Neural cell (in vitro differentiated cells): ENCODE measurements around the gene RGS3. TPM values are rescaled to one million over a fixed set of nuclear protein-coding genes. Genes with fewer than 3 reads are reported as not detected.

ENCODE experiments used
- H2AFZ ChIP-seq: fragments of 200-600, 300-800 bp; sonication (generic), shearing (Covaris generic); 2 replicates; pipeline ENCODE4 v1.6.0; 2014; ENCODE audit warnings: low read depth, mild to moderate bottlenecking, antibody characterized with exemption, low read length, moderate library complexity
- H3F3A ChIP-seq: fragments of 200-600 bp; shearing (Covaris generic); 2 replicates; pipeline ENCODE4 v1.6.1; 2016; ENCODE audit warnings: mild to moderate bottlenecking, moderate library complexity, mixed read lengths, antibody characterized with exemption, low read length; ENCODE audit not compliant: insufficient read depth, poor library complexity, severe bottlenecking
- H3K27ac ChIP-seq: fragments of 200-600, 300-800 bp; sonication (generic), shearing (Covaris generic); 2 replicates; pipeline ENCODE4 v1.5.1; 2014; ENCODE audit warnings: mild to moderate bottlenecking, low read length, moderate library complexity
- H3K27me3 ChIP-seq: fragments of 300-800, 200-600 bp; sonication (generic), shearing (Covaris generic); 2 replicates; pipeline ENCODE4 v1.6.0; 2014; ENCODE audit warnings: mild to moderate bottlenecking, low read depth, low read length, moderate library complexity; ENCODE audit not compliant: insufficient read depth
- H3K36me3 ChIP-seq: fragments of 300-800, 200-600 bp; sonication (generic), shearing (Covaris generic); 2 replicates; pipeline ENCODE4 v1.5.1; 2014; ENCODE audit warnings: mild to moderate bottlenecking, antibody characterized with exemption, low read length, moderate library complexity; ENCODE audit not compliant: insufficient read depth
- H3K4me2 ChIP-seq: fragments of 300-800, 200-600 bp; sonication (generic), shearing (Covaris generic); 2 replicates; pipeline ENCODE4 v1.6.0; 2014; ENCODE audit warnings: mild to moderate bottlenecking, low read length
- H3K4me3 ChIP-seq: fragments of 300-800, 200-600 bp; sonication (generic), shearing (Covaris generic); 2 replicates; pipeline ENCODE4 v1.5.1; 2014; ENCODE audit warnings: mild to moderate bottlenecking, low read length, moderate library complexity
- H3K79me2 ChIP-seq: fragments of 200-600 bp; shearing (Covaris generic); replicated peaks from 2 replicates; pipeline ENCODE4 v1.6.0; 2014; ENCODE audit warnings: mild to moderate bottlenecking, low read length, moderate library complexity; ENCODE audit not compliant: insufficient read depth
- H3K9ac ChIP-seq: fragments of 300-800, 200-600 bp; sonication (generic), shearing (Covaris generic); 2 replicates; pipeline ENCODE4 v1.6.1; 2016; ENCODE audit warnings: mild to moderate bottlenecking, low read length, mixed read lengths
- H3K9me2 ChIP-seq: fragments of 200-600 bp; shearing (Covaris generic); 2 replicates; pipeline ENCODE4 v1.6.1; 2016; ENCODE audit warnings: mild to moderate bottlenecking, low read length, mixed read lengths; ENCODE audit not compliant: insufficient read depth
- H3K9me3 ChIP-seq: fragments of 200-600, 300-800 bp; sonication (generic), shearing (Covaris generic); 2 replicates; pipeline ENCODE4 v1.6.1; 2016; ENCODE audit warnings: mild to moderate bottlenecking, mixed run types, low read length, moderate library complexity, mixed read lengths
- H4K20me1 ChIP-seq: fragments of 200-600 bp; shearing (Covaris generic); 2 replicates; pipeline ENCODE4 v1.6.1; 2016; ENCODE audit warnings: mild to moderate bottlenecking, mixed run types; ENCODE audit not compliant: insufficient read depth
- CTCF ChIP-seq: fragments of 450-650 bp; IDR thresholded peaks from 2 replicates; pipeline ENCODE4 v1.5.1; 2014; ENCODE audit warnings: antibody characterized with exemption, mild to moderate bottlenecking, moderate library complexity; ENCODE audit not compliant: poor library complexity, severe bottlenecking
- EP300 ChIP-seq: fragments of 450-650 bp; conservative IDR thresholded peaks from 2 replicates; pipeline ENCODE4 v1.6.1; 2014; ENCODE audit warnings: antibody characterized with exemption, mild to moderate bottlenecking, moderate library complexity; ENCODE audit not compliant: poor library complexity, severe bottlenecking
- EZH2 ChIP-seq: fragments of 200-600, 300-800 bp; shearing (Covaris generic), sonication (generic); IDR thresholded peaks from 2 replicates; pipeline ENCODE4 v1.6.1; 2014; ENCODE audit warnings: antibody characterized with exemption, low read length, borderline replicate concordance, mild to moderate bottlenecking; ENCODE audit not compliant: insufficient read depth, poor library complexity, severe bottlenecking
- MXI1 ChIP-seq: fragments of 450-650 bp; conservative IDR thresholded peaks from 2 replicates; pipeline ENCODE4 v1.6.1; 2014; ENCODE audit warnings: antibody characterized with exemption, mild to moderate bottlenecking; ENCODE audit not compliant: poor library complexity, severe bottlenecking
- POLR2AphosphoS5 ChIP-seq: IDR thresholded peaks from 2 replicates; pipeline ENCODE4 v1.6.1; 2012
- RAD21 ChIP-seq: fragments of 450-650 bp; conservative IDR thresholded peaks from 2 replicates; pipeline ENCODE4 v1.6.1; 2014; ENCODE audit warnings: antibody characterized with exemption, mild to moderate bottlenecking, moderate library complexity
- REST ChIP-seq: IDR thresholded peaks from 2 replicates; pipeline ENCODE4 v1.6.1; 2012; ENCODE audit warnings: borderline replicate concordance
- SMC3 ChIP-seq: fragments of 450-650 bp; conservative IDR thresholded peaks from 2 replicates; pipeline ENCODE4 v1.6.1; 2014; ENCODE audit warnings: antibody characterized with exemption, mild to moderate bottlenecking, moderate library complexity; ENCODE audit not compliant: poor library complexity
- TAF1 ChIP-seq: IDR thresholded peaks from 2 replicates; pipeline ENCODE4 v1.6.1; 2012; ENCODE audit warnings: low read depth
- polyA plus RNA-seq: library from polyadenylated mRNA; depleted of rRNA; stranded (reverse); fragments of >200 nt; gene quantifications from 2 replicates; pipeline ENCODE4 v1.2.3, GENCODE V29; 2014

Gene RGS3
- polyA plus RNA-seq, 1 donor from 2014 or later, result 25.3 TPM

DNA sequence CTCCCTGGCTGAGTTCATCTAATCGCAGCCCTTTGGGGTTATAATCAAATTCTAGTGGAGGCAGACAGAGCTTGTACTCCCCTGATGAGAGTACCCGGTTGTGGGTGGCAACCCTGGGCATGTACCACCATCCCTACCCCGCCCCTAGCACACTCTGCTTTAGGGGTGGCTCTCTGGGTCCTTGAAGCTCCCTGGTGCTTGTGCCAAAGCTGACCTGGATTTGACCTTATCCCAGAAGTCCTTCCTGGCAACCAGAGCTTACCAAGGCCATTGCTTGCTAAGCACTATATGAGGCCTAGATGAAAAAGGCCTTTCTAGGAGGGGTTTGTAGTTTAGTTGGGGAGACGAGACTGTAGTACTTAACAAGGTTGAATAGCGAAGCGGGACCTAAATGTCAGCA, 72.2 kb downstream of the RGS3 start:
- no peaks in the 10 kb centered on the region for H3K36me3 ChIP-seq
- no peaks in the 10 kb centered on the region for H3F3A ChIP-seq
- H3K4me3 ChIP-seq, result no peak overlapping the region
- no peaks in the 10 kb centered on the region for H4K20me1 ChIP-seq
- no peak overlapping the region for H3K9ac ChIP-seq
- H2AFZ ChIP-seq, result no peak overlapping the region
- no peaks in the 10 kb centered on the region for H3K79me2 ChIP-seq
- H3K27ac ChIP-seq, result no peak overlapping the region
- no peaks in the 10 kb centered on the region for H3K9me2 ChIP-seq
- H3K27me3 ChIP-seq, result no peaks in the 10 kb centered on the region
- no peaks in the 10 kb centered on the region for H3K9me3 ChIP-seq
- H3K4me2 ChIP-seq, result no peak overlapping the region
- TF ChIP-seq CTCF (no peak), RAD21 (no peak), POLR2AphosphoS5 (no peak), EP300 (no peak), MXI1 (no peak), SMC3 (no peak), TAF1 (no peak), REST (no peak), EZH2 (no peak)

DNA sequence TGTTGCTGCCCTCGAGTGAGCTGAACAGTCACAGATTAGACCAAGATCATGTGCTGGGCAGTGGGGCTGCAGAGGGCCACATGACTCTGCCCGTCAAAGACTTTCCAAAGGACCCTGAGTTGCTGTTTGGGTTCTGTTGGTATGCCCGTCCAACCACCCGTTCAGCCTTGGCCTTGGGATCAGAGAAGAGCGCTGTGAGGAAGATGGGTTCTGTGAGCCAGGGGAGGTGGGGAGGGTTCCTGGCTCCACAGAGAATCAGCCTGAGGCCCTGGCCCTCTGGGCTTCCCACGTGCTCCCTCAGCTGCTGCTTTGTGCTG, 72.6 kb downstream of the RGS3 start:
- H3K9me2 ChIP-seq, result no peaks in the 10 kb centered on the region
- TF ChIP-seq POLR2AphosphoS5, result no peak
- no peak for TF ChIP-seq TAF1
- TF ChIP-seq EZH2, result no peak
- TF ChIP-seq CTCF, result no peak
- TF ChIP-seq RAD21, result no peak
- TF ChIP-seq REST, result no peak
- TF ChIP-seq MXI1, result no peak
- TF ChIP-seq SMC3, result no peak
- TF ChIP-seq EP300, result no peak
- no peaks in the 10 kb centered on the region for H3K79me2 ChIP-seq
- no peak overlapping the region for H3K9ac ChIP-seq
- H2AFZ ChIP-seq, result no peak overlapping the region
- H3K9me3 ChIP-seq, result no peaks in the 10 kb centered on the region
- no peaks in the 10 kb centered on the region for H3F3A ChIP-seq
- no peak overlapping the region for H3K4me2 ChIP-seq
- H3K27ac ChIP-seq, result no peak overlapping the region
- no peaks in the 10 kb centered on the region for H4K20me1 ChIP-seq
- H3K36me3 ChIP-seq, result no peaks in the 10 kb centered on the region
- no peak overlapping the region for H3K4me3 ChIP-seq
- H3K27me3 ChIP-seq, result no peaks in the 10 kb centered on the region
